ENCODE results near the gene C13orf46.

DNA sequence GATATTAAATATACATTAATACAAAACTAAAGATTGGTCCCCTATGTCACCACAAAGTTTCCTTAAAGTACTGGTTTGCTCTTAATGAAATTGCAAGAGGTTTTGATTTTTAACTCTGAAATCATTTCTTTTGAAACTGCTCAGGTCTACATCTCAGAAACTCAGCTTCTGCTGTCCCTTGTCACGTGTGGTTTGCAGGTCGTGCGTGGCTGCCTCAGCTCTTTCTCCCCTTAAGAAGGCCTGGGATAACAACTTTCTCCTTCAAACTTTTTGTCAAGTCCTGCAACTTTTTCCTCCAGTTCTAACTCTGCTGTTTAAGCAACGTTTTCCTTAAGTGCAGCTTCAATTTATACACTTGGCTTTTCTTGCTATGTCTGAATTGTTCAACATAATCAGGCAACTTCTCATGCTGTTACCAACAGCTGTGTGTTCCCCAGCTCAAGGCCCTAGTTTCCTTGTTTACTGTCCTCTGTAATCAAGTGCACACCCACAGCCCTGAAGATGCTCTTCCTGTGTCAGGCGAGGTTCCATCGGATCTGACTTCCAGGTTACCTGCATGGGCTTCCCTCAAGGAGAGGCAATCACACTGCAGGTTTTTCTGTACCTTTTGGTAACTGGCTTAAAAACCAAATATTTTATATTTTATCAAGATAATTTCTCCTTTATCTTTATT lies 13.5 kb downstream of the C13orf46 start:
- no peak for TF ChIP-seq TARDBP (IDR thresholded peaks at IDR 0.05)
- no peak for TF ChIP-seq NFRKB (IDR thresholded peaks at IDR 0.05)
- TF ChIP-seq FOXA1 (IDR thresholded peaks at IDR 0.05): no peak
- no peak for TF ChIP-seq SUZ12 (IDR thresholded peaks at IDR 0.05)
- TF ChIP-seq, protein P1, sequence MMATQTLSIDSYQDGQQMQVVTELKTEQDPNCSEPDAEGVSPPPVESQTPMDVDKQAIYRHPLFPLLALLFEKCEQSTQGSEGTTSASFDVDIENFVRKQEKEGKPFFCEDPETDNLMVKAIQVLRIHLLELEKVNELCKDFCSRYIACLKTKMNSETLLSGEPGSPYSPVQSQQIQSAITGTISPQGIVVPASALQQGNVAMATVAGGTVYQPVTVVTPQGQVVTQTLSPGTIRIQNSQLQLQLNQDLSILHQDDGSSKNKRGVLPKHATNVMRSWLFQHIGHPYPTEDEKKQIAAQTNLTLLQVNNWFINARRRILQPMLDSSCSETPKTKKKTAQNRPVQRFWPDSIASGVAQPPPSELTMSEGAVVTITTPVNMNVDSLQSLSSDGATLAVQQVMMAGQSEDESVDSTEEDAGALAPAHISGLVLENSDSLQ (IDR thresholded peaks at IDR 0.05): no peak
- TF ChIP-seq BHLHE40 (IDR thresholded peaks at IDR 0.05; ENCODE audit: borderline replicate concordance): no peak
- no peak for TF ChIP-seq ELF4 (IDR thresholded peaks at IDR 0.05)
- no peak for TF ChIP-seq ZNF384 (IDR thresholded peaks at IDR 0.05)
- TF ChIP-seq ARNT (IDR thresholded peaks at IDR 0.05): no peak
- TF ChIP-seq HDGF (IDR thresholded peaks at IDR 0.05; ENCODE audit: borderline replicate concordance): no peak
- TF ChIP-seq L3MBTL2 (conservative IDR thresholded peaks at IDR 0.05): no peak
- TF ChIP-seq CTBP1 (IDR thresholded peaks at IDR 0.05; ENCODE audit: borderline replicate concordance): no peak
- TF ChIP-seq SP1 (IDR thresholded peaks at IDR 0.05): no peak

Data from HEK293T (cell line).